ENCODE results near the gene EAF1.

- TF ChIP-seq CTCF (IDR thresholded peaks at IDR 0.05) (no peak), POLR2A (IDR thresholded peaks at IDR 0.05) (no peak), POLR2AphosphoS5 (IDR thresholded peaks at IDR 0.05) (no peak), EP300 (IDR thresholded peaks at IDR 0.05) (no peak)
Observed at GRCh38 chr3:15401936-15402335, 25.5 kb upstream of the EAF1 start.
